Amygdala (tissue), 56 donors: ENCODE data around the gene CLDN19.

ENCODE experiments used
- DNase-seq, 56 donors: peaks; one replicate each; lab custom pipeline; 2025; lab: John Stamatoyannopoulos, UW

The CLDN19 gene, protein sequence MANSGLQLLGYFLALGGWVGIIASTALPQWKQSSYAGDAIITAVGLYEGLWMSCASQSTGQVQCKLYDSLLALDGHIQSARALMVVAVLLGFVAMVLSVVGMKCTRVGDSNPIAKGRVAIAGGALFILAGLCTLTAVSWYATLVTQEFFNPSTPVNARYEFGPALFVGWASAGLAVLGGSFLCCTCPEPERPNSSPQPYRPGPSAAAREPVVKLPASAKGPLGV

DNA sequence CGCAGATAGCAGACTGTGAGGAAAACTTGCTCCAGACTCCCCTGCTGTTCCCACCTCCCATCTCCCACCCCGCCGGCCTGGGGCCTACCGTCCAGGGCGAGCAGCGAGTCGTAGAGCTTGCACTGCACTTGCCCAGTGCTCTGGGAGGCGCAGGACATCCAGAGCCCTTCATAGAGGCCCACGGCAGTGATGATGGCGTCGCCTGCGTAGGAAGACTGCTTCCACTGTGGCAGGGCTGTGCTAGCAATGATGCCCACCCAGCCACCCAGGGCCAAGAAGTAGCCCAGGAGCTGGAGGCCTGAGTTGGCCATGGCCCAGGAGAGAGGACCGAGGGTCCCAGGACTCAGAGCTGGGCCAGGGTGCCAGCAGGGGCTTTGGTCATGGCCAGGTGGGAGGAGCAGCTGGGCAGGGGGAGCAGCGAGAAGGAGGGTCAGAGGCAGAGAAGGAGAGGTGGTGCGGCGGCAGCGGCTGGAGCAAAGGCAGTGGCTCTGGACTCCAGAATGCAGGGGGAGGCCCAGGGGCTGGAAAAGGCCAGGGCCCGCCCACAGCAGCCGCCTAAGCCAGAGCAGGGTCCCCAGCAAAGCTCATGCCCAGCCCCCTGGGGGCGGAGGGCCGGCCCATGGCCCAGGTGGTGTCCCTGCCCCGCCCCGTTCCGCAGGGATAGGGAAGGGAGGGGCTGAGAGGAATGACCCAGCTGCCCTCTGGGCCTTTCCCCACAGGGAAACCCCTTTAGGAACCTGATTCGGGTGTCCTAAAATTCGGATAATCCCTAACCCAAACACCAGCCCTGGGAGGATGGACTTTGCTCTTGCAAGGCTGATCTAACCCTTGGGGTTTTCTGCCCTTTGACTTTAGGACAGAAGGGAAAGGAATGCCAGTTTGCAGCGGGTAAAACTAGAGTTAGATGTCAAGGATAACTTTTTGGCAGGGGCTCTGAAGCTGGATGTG, at the start of gene CLDN19:
CLDN19 (minus strand) TSS at position 484 of the 948 bp plus-strand sequence; CDS start at position 311, 173 bp downstream.
- no peak for DNase-seq

DNA sequence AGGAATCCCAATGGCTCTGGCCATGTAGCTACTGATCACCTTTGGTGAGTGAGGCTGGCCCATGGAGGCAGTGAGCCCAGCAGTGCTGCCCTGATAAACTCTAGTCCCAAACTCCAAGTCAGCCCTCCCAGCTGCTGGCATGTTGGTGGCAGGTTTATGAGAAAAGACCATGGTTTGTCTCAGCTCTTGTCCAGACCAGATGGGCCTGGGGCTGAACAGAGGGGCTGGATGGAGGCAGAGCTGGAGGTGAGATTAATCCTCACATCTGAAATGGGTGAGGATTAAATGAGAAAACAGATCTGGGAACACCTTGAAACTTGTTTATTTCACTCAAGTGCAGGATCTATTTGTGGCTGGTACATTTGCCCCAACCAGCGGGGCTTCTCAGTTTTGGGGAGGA, 48.0 kb upstream of the CLDN19 start:
- DNase-seq = no peak

DNA sequence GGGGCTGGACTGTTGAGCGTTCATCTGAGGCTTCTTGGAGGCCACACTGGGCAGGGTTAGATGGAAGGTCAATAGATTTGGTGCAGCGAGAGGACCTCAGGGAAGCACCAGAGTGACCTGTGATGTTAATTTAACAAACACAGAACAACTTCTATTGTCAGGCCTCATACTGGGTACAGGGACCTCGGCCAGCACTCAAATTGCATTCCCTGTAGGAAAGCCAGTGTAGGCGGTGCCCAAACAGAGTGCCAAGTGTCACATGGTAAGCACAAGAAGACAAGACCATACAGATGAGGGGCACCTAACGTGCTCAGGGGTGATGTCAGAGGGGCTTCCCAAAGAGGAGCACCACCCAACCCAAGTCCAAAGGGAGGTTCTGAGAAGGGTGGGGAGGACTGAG, 46.1 kb upstream of the CLDN19 start:
- no peak for DNase-seq

DNA sequence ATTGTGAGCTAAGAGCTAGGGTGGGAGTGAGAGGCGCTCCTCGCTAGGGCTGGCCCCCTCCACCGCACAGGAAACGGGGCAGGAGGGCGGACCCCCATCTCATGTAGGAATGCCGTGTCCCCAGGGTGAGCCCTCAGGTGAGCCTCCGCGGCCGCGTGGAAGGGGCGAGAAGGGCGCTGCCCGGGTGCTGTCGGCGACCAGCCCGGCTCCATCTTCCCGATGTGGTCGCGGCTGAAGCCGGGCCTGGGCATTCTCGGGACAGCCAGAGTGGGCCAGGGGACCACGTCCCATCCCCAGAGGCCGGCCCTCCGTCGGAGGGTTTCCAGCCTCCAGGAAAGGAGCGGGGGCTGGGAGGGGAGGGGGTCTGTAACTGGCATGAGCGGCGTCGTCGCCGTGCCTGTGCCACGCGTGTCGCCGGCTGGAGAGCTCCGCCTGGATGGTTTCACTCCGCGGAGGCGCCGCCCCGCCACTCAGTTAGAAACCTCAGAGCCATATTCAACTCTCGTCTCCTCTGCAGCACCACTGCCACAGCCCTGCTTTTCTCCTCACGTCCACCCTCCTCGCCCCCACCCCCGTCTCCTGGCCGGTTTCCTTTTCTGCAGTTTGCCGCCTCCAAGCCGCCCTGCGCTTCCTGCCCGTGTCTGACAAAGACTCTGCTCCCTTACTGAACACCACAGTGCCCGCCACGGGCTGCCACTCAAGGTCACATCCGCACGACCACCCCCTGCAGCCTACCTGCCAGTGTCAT, 45.1 kb upstream of the CLDN19 start, which contains the start of gene TMEM269:
TMEM269 (plus strand) TSS at position 46 of the 748 bp plus-strand sequence. CDS start 4,903 bp downstream, outside the sequence.
- peak in 13 of 56 donors; percentile 7 to 44 (median 18) for DNase-seq

DNA sequence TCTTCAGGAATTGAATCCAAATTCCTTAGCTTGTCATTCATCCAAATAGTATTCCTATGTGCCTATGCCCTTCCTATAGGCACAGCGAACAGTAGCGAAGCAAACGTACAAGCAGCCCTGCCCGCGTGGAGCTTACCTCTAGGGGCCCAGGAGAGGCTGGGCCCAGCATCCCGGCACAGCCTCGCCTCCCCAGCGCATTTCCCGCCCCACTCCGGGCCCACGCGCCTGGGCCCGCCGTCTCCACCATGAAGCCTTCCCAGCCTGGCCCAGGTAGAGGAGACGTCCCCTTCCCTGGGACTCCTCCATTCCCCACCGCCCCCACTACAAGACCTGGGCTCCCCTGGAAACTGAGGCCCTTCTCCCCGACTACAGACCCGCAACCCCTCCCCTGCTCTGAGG, 44.5 kb upstream of the CLDN19 start:
- no peak for DNase-seq

DNA sequence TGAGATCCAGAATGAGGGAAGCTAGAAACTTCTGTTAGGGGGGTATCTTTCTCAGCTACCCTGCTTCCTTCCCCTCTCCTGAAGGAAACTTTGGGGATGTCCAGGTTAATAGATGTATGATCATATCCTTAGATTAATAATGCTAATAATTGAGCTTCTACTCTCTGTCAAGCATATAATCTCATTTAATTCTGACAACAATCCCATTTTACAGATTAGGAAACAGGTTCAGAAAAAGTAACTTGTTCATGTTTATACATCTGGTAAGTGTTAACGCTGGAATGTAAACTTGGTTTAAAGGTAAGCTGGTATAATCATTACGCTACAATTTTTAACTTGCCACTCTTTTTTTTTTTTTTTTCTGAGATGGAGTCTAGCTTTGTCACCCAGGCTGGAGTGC, 43.1 kb upstream of the CLDN19 start:
- DNase-seq = no peak

DNA sequence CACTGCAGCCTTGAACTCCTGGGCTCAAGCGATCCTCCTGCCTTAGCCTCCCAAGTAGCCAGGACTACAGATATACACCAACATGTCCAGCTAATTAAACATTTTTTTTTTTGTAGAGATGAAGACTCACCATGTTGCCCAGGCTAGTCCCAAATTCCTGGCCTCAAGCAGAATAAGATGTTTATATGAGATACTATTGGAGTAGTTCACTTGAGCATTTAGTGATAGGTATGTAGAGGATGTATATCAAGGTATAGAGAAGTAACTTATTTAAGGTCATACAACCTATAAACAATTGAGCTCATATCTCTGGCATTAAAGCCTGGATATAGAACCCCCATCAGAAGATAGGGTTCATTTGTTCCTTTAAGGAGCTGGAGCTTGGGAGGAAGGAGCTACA, 40.1 kb upstream of the CLDN19 start:
- DNase-seq = no peak

DNA sequence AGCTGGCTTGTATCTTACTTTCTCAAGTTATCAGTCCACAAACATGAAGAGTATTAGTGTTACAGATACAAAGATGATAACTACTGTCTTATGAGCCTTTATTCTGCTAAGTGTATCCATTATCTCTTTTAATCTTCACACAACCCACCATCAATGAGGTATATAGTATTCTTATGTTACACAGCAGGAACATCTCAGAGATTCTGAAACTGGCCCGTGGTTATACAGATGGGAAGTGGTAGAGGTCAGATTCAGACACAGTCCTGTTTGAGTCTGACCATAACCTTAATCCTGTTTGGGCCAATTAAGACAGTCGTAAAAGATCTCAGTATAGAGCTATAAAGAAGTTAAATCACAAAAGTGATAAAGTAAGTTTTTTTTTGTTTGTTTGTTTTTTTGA, 39.7 kb upstream of the CLDN19 start:
- DNase-seq = no peak

DNA sequence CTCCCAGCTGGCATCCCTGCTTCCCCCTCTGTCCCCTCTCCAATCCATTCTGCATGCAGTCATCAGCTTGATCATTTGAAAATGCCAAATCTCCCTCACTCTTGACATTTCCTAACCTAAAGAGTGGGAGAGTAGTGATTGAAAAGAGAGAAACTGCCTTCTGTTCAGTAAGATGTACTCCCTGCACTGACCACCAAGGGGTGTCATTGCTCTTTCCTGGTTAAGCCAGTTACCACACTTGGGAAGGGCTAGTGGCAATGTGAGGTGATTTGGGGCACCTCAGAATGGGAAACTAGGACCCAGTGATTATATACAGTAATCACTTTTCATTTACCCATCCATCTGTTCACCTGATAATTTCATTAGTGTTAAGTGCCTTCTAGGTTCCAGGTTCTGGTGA, 37.8 kb upstream of the CLDN19 start:
- peak in 13 of 56 donors; percentile 7 to 49 (median 15) for DNase-seq

DNA sequence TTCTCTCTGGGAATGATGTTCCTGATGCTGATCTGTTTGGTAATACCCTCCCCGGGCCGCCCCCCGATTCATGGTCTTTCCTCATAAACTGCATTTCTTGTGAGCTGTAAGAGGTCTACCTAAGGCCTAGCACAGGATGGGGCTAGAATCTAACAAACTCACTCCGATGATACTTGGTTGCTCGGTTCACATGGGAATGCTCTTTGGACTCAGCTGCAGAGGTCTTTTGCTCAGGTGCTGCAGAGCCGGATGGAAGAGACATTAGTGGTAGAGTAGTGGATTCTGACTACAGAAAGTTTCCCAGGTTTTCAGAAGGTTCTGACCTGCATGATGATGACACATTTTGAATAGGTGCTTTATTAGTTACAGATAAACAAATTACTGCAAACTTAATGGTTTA, 36.5 kb upstream of the CLDN19 start:
- no peak for DNase-seq

DNA sequence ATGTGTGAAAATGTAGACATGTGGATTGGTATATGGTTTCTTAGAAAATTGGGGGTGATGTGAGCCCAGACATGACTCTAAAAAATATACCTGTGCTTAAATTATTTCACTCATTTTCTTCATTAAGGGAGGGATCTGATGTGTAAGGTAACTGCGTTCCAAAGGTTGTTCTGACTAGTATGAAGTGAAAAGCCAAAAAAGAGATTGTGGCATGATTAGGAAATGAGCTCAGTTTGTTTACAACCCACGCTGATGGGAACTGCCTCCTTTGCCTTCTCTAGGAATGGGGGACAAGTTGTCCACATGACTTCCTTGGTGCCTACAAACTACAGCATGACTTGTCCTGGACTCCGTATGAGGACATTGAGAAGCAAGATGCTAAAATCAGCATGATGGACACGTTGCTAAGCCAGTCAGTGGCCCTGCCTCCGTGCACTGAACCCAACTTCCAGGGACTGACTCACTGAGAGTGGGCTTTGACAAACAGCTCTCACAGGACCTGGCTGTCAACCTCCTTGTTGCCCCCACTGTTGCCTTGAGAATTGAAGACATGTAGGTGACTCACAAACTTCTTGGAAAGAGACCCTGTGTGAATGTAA, 35.0 kb upstream of the CLDN19 start:
- DNase-seq = no peak

DNA sequence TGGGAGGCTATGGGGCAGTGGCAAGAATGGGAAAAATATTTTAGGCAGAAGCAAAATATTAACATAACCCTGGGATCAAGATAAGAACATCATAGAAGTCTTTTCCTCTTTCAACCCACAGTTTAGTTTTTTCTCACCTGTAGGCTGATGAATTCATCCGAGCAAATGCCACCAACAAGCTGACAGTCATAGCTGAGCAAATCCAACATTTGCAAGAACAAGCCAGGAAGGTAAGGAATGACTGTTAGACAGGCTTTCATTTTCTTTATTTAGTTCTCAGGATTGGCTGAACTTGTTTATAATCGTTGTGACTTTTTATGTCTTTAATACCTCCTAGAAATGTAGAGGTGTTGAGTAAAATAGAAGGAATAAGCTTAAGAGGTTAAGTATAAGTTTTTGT, 33.4 kb upstream of the CLDN19 start:
- DNase-seq = no peak

DNA sequence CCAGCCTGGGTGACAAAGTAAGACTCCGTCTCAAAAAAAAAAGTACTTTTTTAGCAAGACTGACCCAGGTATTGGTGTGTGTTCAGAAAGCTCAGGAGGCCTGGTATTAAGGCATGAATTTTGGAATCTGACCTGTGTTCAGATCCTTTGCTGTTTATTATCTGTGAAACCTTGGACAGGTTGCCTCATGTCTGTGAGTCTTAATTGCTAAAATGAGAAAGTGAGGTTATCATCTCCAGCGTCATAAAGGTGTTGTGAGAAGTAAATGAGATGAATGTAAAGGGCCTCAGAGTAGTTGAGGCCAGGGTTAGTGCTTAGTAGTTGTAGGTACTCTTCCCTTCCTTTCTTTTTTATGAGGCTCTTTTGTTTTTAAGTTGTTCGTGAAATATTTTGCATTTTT, 29.8 kb upstream of the CLDN19 start:
- DNase-seq = no peak

DNA sequence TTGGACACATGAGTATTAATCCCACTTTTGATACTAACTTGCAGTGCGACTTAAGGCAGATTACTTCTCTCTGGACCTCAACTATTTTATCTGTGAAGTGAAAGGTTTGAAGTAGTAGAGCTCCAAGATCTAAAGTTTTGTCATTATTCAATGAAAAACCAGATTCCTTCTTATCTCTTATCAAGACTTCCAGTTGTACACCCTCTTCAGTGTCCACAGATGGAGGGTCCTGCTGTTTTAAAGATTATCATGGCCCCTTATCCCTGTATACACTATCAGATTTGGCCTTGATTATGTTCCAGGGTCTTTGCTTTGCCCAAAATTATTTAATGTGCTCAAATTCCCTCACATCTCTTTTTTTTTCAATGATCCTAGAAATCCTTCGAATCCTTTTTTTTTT, 28.1 kb upstream of the CLDN19 start:
- DNase-seq = no peak

DNA sequence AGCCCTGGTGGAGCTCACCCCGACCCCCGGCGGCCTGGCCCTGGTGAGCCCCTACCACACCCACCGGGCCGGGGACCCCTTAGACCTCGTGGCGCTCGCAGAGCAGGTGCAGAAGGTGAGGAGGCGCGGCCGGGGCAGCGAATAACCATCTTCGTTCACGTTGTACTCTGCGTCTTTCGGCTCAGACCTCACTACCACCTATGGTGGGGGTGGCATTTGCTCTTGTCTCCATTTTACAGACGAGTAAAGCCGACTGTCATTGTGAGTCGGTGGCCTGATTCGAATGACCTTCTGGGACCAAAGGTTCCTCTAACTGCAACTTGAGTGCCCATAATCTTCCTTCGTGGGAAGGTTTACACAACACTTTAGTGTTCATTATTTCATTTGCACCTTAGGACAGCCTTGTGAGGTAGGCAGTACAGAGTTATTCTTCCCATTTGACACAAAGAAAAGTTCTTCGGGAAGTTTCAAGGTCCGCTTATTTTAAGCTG, 27.5 kb upstream of the CLDN19 start:
- peak in 1 of 56 donors; percentile 68 for DNase-seq

DNA sequence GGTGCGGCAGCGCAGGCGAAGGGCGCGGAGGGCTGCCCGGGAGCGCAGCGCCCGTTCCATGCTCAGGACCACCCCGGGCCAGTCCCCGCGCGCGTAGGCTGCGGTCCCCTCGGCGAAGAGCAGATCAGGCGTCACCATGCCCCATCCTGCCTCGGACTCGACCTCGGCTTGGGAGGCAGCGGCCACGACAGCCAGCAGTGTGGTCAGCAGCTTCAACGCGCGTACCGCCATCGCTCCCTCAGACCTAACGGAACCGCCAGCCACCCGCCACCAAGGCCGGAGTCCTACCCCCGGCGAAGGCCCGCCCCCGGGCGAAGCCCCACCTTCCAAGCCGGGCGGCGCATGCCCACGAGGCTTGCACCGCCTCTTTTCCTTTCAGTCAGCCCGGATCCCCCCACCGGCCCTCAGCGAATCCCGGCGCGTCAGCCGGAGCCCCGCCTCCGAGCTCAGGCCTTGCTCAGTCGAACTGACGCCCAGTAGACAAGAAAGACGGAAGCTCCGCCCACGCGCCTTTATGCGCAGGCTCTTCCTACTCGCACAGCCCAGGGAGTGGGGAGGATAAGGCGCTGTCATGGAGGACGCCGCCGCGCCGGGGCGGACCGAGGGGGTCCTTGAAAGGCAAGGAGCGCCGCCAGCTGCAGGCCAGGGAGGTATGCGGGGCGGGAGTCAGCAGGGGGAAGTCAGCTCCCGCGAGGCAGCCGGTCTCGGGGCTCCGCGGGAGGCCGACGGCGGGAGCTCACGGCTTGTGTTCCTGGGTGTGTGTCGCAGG, 26.9 kb upstream of the CLDN19 start, which contains the start of the genes C1orf50 and P3H1:
C1orf50 (plus strand) TSS at position 509 of the 769 bp plus-strand sequence; CDS start at position 572, 63 bp downstream.
P3H1 (minus strand) TSS at position 288 of the 769 bp plus-strand sequence; CDS start at position 231, 57 bp downstream.
- DNase-seq = peak; percentile 86 to 100 (median 99)

DNA sequence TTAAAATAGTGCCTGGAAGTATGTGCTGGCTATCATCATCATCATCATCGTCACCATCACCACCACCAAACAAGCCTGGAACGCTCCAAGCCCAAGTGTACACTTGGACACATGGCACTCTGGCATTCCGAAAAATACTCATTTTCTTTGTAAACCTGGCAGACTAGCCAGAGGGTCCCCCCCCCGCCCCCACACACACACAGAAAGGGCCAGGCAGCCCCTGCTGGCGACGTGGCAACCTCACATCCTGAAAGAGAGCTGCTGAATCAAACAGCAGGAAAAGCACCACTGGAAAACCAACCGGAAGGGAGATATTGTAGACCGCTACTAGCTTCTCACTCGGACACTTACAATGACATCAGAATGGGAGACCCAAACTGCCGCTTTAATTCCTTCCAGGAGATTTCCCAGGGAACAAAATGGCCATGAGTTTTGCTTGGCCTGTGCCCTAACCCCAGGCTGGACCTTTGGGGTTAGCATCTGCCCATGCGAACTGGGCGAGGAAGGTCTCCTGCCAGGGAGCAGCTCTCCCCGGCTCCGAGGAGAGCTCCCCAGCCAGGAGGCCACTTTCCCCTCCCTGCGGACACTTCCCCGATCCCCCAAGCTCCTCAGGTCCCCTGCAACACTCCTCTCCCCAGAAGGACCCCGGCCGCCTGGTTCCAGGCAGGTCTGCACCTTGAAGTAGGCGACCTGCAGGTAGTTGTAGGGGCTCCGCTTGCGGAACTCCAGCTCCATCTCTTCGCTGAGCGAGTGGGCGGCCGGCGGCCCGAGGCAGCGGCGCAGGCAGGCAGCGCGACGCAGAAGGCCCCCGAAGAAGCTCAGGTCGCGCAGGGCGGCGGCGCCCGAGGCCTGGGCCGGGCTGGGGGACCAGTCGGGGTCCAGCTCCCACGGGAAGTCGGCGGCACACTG, 26.1 kb upstream of the CLDN19 start:
- DNase-seq = peak in 19 of 56 donors; percentile 13 to 68 (median 55)

DNA sequence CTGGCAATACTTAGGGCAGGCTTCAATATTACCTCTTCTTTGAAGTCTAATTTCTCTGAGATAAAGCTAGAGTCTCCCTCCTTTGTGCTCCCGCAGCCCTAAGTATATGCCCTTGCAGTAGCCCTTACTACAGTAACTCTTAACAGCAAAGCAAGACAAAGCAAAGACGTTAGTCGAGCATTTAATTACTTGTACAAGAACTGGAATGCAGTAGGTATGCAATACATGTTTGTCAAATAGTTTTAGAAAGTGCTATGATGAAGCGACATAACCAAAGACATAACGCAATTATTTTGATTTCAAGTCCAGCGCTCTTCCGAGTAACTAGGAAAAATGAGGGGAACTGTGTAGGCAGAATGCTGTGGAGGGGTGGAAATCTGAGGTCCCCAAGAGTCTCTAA, 25.2 kb upstream of the CLDN19 start:
- no peak for DNase-seq
